G401 (cell line): ENCODE measurements around the gene HIGD2B. TPM values are rescaled to one million over a fixed set of nuclear protein-coding genes. Genes with fewer than 3 reads are reported as not detected.
"Not testable (repeated sequence)": the region's sequence is repeated elsewhere in the genome, so short reads cannot be mapped to it uniquely, and the experiment has no call there.

Experiments used
- DNase-seq: peaks from one replicate; pipeline ENCODE4 v3.0.0-alpha.2; 2015; ENCODE audit warnings: low spot score
- in situ Hi-C: cut with HindIII; loops from 2 replicates; pipeline ENCODE4 v1.10.0; 2016; ENCODE audit warnings: low sequenced_read_pairs, mixed read lengths
- total RNA-seq: library from RNA; depleted of rRNA; stranded (reverse); fragments of >200 nt; shearing (Covaris generic); gene quantifications from 2 replicates; pipeline ENCODE4 v1.2.3, GENCODE V29; 2014; rRNA removed

HIGD2B gene, protein sequence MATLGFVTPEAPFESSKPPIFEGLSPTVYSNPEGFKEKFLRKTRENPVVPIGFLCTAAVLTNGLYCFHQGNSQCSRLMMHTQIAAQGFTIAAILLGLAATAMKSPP
- total RNA-seq: not detected in 2 replicates

DNA sequence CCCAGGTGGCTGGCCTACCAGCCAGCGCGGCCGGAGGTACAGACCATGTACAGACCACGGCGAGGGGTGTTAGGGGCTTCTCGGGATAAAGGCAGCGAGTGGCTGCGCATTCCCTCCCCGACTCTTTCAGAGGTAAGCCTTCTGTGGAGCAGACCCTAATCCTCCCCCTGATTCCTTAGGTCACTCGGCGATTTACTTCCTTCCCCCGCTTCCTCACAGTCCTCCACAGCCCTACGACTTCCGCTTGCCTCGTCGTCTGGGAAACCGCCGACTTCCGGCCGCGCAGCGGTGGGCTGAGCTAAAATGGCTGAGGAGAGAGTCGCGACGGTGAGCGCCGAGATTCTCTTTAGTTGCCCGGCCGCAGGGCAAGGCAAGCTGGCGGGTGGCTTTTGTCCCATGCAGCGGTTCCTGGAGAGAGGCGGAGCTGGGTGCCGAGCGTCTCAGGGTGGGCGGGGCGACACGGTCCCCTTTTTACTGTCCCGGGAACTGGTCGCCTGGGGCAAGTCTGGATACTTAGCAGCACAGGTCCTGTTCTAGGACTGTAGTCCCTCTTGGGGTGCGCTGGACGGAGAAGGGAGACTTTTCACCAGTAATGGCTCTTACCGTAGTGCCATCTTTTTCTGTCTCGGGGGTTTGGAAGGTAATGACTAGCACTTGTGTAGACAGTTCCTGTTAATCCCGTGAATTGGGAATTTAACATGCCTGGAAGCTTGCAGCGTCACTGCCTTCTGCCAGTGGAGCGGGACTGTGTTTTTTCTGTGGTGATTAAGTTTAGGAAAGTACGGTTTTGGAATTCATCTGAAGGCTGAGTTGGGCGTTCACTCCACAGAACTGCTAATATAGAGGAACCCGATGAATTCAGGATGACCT lies at the start of gene HIGD2B, which contains the start of gene BBS4:
Gene HIGD2B, minus strand, starts transcription at position 258 of the 870 bp plus-strand sequence. CDS start 9,808 bp downstream, outside the sequence.
Gene BBS4, plus strand, starts transcription at position 283 of the 870 bp plus-strand sequence. Its CDS starts 21 bp downstream, at position 304.
- in situ Hi-C loops: no loop called here
- DNase-seq: peak; percentile 90

DNA sequence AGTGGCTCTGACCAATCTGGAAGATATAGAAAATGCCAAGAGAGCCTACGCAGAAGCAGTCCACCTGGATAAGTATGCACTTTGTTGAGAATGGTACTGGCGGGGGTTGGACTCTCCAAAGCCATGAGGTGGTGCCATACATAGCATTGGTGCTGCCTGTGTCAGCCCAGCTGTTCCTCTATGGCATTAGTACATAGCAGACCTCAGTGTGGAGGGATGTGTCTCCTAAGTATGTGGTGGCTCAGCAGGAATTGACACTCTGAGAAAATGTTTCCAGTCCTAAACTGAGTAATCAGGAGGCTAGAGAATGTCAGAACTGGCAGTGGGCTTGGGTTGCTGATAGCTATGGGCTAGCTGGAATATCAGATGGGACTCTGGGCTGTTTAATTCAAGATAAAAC lies 49.1 kb upstream of the HIGD2B start:
- in situ Hi-C loops: no loop called here

DNA sequence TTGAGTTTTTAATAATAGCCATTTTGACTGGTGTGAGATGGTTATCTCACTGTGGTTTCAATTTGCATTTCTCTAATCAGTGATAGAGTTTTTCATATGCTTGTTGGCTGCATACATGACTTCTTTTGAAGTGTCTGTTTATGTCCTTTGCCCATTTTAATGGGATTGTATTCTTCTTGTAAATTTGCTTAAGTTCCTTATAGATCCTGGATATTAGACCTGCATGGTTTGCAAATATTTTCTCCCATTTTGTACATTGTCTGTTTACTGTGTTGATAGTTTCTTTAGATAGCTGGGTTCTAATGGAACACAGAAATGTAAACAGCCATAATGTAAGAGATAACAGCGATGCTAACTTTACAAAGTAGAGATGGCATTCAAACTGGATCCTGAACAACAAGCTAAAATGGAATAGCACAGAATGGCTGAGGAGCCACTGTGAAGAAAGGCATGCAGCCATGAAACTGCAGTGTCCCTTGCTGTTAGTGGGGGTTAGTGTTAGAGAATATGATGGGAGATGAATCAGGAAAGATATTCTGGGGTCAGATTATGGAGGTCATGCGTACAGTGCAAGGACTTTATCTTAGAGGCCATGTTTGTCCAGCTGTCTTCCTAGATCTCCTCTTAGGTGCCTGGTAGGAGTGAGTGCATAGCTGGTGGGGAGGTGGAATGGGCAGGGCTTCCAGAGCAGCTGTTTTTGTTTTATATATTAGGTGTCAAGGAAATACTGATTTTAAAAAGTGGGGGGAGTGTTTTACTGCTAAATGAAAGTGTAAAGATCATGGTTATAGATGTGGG lies 48.2 kb upstream of the HIGD2B start:
- DNase-seq: no peak
- in situ Hi-C loops: no loop called here

More for the DNA sequence above, 49.1 kb upstream of the HIGD2B start:
- no peak for DNase-seq

DNA sequence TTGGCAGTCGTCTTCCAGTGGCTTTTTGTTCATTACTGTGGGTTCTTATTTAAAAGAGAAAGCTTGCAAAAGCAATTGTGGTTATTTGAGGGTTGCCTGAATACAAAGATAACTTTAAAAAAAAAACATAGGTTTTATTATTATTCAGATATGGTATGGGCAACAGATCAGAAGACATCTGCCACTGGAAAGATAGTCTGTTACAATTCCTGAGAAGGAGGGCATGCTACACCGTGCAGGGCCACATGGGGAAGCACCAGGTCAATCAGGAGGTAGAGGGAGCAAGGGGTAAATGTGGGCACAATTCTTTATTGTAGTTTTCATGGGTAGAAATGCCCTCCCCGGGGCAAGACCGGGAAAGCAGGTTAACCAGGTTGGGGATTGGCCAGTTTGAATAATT lies 46.5 kb upstream of the HIGD2B start:
- in situ Hi-C loops: no loop called here
- no peak for DNase-seq

DNA sequence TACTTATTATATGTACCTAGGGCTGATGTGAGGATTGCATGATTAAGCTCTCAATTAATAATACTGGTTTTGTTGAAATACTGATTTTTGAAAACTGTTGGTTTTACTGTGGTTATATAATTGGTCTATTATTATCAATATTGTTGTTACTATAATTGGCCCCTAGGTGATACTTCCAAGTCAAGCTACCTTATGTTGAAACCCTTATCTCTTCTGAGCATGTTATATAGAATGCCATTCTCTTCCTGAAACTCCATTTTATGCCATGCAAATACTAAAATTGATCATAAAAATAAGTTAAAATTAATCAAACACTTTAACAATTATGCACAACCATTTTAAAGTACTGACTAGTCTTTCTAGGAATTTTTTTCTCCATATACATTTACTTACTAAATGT lies 46.1 kb upstream of the HIGD2B start:
- no peak for DNase-seq
- in situ Hi-C loops: no loop called here

DNA sequence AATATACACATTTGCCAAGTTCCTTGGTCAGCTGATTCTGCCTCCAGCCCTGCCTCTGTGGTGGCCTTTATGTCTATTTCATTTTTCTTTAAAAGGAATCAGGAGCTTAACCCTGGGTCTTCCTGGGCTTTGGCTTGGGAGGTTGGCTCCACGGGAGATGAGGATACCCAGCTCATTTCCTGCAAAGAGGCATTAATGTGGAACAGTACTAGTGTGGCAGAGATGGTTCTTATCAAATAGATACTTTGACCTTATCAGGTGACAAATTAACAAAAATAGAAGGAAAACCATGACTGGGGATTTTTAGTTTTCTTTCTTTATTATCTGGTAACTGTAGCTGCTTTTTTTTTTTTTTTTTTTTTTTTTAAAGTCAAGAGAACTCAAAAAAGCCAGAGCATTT lies 42.8 kb upstream of the HIGD2B start:
- DNase-seq: no peak
- in situ Hi-C loops: no loop called here

DNA sequence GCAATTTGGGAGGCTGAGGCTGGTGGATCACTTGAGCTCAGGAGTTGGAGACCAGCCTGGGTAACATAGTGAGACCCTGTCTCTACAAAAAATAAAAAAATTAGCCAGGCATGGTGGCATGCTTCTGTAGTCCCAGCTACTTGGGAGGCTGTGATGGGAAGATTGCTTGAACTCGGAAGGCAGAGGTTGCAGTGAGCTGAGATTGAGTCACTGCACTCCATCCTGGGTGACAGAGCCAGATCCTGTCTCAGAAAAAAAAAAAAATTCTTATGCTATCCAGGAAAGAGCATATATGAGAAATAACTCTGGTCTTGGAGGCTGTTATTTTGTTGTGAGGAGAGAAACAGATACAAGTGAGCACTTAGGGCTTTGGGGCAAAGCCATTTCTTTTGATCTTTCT lies 42.3 kb upstream of the HIGD2B start:
- DNase-seq, in situ Hi-C loops: not testable (repeated sequence)

DNA sequence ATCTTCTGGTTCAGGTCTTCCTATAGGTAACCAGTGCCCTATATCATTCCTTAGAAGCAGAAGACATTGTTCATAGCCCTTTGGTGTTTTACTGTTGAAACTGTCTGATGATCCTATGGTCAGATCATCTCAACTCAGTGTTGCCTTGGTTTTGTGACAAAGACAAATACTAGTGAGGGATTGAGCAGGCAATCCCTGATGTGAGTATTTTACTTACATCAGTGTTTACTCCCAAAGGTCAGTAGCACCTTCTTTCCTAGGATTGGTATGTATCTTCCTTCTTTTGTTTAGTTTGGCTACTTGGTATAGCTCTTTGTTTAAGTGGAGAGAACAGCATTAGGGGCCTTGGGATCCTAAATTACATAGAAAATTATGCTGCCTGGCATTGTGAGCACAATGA lies 41.2 kb upstream of the HIGD2B start:
- in situ Hi-C loops: no loop called here
- DNase-seq: no peak

DNA sequence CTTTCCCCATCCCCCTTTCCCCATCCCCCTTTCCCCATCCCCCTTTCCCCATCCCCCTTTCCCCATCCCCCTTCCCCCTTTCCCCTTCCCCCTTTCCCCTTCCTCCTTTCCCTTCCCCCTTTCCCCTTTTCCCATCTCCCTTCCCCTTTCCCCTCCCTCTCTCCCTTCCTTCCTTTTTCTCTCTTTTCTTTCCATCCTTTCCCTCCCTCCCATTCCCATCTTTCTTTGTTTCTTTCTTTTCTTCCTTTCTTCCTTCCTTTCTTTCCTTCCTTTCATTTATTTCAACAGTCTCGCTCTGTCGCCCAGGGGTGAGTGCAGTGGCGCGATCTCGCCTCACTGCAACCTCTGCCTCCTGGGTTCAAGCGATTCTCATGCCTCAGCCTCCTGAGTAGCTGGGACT lies 39.9 kb upstream of the HIGD2B start:
- DNase-seq, in situ Hi-C loops: not testable (repeated sequence)

DNA sequence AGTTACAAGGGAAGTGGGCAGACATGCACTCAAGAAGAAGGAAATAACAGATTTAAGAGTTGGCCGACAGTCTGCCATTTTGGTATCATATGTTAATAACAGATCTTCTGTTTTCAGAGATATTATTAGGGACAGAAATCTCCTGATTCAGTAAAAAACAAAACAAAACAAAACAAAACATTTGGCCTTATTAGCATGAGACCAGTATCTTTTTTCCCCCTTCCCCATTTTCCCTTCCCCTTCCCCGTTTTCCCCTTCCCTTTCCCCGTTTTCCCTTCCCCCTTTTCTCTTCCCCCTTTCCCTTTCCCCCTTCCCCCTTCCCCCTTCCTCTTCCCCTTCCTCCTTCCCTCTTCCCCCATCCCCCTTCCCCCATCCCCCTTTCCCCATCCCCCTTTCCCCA lies 39.5 kb upstream of the HIGD2B start:
- DNase-seq: no peak

DNA sequence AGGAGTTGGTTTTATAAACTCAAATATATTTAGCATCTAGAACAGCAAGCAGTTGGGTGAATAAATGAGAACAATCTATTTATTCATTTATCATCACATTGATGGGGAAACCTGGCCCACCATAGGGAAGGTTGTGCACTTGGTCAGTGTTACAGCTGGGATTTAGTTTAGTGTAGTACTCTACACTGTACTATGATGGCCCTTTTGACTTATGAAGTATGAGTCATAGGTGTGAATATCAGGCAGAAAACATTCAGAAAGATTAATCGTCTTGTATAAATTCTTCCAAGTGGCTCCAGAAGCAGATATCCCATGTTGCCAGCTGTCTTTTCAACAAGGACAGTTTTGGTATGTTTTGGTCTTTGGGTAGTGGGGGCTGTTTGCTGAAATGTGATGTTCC lies 38.0 kb upstream of the HIGD2B start:
- no peak for DNase-seq
- in situ Hi-C loops: no loop called here

More for the DNA sequence above, 39.5 kb upstream of the HIGD2B start:
- in situ Hi-C loops: no loop called here

DNA sequence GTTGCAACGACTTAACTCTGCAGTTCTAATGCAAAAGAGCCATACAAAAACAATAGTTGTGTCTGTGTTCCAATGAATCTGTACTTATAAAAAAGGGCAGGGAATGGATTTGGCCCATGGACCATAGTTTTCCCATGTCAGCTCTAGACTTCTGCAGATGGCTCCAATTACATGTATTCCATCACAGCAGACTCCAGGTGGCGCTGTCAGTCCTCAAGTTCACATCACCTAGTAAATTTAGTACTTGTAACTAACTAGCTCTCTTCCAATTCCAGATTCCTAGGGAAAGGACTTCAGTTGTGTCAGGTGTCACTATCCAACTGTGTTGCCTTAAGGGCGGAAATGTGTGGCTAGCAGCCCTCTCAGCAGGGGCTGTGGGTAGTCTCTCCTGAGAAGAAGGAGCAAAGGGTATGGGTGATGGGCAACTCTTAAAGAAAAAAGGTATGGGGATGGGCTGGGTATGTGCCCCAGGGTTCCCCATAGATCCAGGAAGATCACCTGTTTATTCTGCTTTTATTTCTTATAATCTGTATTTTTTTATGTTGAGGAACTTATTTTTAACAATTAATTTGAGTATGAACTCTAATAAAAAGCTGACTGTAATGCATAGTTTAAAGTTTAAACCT lies 36.2 kb upstream of the HIGD2B start:
- peak; percentile 77 for DNase-seq
- in situ Hi-C loops: no loop called here

DNA sequence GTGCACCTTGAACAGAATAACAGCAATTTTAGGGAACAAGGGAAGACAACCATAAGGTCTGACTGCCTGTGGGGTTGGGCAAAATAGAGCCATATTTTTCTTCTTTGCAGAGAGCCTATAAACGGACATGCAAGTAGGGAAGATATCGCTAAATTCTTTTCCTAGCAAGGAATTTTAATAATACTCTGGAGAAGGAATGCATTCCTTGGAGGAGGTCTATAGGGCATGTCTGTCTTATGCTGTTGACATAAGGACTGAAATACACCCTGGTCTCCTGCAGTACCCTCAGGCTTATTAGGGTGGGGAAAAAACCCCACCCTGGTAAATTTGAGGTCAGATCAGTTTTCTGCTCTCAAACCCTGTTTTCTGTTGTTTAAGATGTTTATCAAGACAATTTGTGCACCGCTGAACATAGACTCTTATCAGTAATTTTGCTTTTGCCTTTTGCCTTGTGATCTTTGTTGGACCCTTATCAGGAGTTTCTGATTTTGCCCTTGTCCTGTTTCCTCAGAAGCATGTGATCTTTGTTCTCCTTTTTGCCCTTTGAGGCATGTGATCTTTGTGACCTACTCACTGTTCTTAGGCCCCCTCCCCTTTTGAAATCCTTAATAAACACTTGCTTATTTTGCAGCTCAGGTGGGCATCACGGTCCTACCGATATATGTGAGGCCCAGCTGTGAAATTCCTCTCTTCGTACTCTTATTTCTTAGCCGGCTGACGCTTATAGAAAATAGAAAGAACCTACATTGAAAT lies 22.7 kb upstream of the HIGD2B start:
- DNase-seq, in situ Hi-C loops: not testable (repeated sequence)

DNA sequence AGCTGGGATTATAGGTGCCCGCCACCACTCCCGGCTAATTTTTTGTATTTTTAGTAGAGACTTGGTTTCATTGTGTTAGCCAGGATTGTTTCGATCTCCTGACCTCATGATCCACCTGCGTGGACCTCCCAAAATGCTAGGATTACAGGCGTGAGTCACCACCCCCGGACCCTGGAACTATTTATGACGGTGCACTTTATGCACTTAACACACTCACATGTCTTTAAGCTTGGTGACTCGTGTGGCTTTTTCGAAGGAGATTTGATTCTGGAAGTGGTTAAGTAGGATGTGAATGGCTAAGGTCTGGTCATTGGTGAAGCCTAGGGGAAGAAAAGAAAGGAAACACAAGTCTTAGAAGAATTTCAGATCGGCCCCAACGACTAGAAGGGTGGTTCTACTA lies 20.3 kb upstream of the HIGD2B start:
- in situ Hi-C loops: no loop called here
- DNase-seq: no peak

DNA sequence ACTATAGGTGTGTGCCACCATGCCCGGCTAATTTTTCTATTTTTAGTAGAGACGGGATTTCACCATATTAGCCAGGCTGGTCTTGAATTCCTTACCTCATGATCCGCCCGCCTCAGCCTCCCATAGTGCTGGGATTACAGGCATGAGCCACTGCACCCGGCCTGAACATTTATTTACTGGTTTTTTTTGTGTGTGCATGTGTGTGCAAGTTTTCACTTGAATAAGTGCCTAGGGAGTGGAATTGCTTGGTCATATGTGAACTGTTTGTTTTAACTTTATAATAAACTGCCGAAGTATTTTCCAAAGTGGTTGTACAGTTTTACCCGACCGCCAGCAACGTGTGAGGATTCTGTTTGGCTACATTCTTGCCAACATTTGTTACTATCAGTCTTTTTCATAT lies 14.1 kb upstream of the HIGD2B start:
- in situ Hi-C loops: no loop called here
- DNase-seq: no peak

DNA sequence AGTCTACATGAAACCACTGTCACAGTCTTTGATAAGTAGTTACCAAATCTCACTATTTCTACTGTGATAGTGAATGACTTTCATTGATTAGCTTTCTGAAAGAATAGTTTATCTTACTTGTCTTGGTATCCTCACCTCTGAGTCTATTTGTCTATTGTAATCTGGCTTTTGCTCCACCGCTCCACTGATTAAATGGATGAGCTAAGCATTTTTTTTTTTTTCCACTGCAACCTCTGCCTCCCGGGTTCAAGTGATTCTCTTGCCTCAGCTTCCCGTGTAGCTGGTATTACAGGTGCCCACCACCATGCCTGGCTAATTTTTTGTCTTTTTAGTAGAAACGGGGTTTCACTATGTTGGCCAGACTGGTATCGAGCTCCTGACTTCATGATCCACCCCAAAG lies 13.0 kb upstream of the HIGD2B start:
- no peak for DNase-seq
- in situ Hi-C loops: no loop called here

DNA sequence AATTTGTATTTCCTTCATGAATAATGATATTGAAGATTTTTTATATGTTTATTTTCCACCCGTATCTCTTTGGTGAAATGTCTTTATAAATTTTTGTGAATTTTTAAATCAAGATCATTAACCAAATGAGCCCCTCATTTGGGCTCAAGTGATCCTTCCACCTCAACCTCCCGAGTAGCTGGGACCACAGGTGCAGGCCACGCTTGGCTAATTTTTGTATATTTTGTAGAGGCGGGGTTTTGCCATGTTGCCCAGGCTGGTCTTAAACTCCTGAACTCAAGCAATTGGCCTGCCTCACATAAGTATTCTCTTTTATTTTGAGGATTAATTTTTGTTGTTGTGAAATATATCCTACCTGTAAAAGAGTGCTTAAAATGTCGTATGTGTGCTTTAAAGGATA lies 5.0 kb upstream of the HIGD2B start:
- DNase-seq: no peak
- in situ Hi-C loops: no loop called here

DNA sequence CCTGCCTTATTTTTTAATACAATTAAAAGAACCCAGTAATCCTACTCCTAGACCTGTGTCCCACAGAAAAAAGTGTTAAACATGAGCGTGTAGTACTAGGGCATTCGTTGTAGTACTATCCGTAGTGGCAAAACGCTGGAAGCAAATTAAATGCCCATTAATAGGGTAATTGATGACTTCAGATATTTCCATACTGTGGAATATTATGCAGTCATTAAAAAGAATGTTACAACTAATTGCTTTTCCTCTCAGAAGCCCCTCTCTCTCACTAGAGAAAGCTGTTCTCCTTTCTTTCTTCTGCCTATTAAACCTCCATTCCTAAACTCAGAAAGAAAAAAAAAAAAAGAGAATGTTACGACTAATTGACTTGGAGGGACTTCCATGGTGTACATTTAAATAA lies 2.7 kb upstream of the HIGD2B start:
- in situ Hi-C loops: no loop called here
- DNase-seq: no peak
